Measurements from ENCODE around the gene IGSF11.

GRCh38 chr3:118927449-118927848, 107.2 kb downstream of the IGSF11 start:
- TF ChIP-seq RFX5 (IDR thresholded peaks at IDR 0.05; ENCODE audit: low read depth, low read length) (no peak), RAD21 (IDR thresholded peaks at IDR 0.05; ENCODE audit: low read length) (no peak), POLR2A (IDR thresholded peaks at IDR 0.05; ENCODE audit: low read depth, low read length) (no peak), MAFK (IDR thresholded peaks at IDR 0.05; ENCODE audit: low read depth, low read length) (no peak), CEBPB (IDR thresholded peaks at IDR 0.05; ENCODE audit: low read depth, low read length) (no peak), RCOR1 (IDR thresholded peaks at IDR 0.05; ENCODE audit: insufficient replicate concordance, low read length) (no peak), NFE2L2 (IDR thresholded peaks at IDR 0.05; ENCODE audit: low read depth, low read length) (no peak), FOS (IDR thresholded peaks at IDR 0.05; ENCODE audit: low read depth, low read length) (no peak), MAZ (IDR thresholded peaks at IDR 0.05; ENCODE audit: borderline replicate concordance, low read depth, low read length) (no peak), BHLHE40 (IDR thresholded peaks at IDR 0.05; ENCODE audit: low read depth, low read length) (no peak)
- TF ChIP-seq, protein P1, sequence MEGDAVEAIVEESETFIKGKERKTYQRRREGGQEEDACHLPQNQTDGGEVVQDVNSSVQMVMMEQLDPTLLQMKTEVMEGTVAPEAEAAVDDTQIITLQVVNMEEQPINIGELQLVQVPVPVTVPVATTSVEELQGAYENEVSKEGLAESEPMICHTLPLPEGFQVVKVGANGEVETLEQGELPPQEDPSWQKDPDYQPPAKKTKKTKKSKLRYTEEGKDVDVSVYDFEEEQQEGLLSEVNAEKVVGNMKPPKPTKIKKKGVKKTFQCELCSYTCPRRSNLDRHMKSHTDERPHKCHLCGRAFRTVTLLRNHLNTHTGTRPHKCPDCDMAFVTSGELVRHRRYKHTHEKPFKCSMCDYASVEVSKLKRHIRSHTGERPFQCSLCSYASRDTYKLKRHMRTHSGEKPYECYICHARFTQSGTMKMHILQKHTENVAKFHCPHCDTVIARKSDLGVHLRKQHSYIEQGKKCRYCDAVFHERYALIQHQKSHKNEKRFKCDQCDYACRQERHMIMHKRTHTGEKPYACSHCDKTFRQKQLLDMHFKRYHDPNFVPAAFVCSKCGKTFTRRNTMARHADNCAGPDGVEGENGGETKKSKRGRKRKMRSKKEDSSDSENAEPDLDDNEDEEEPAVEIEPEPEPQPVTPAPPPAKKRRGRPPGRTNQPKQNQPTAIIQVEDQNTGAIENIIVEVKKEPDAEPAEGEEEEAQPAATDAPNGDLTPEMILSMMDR (conservative IDR thresholded peaks at IDR 0.05; ENCODE audit: low read depth, low read length): no peak
- TF ChIP-seq, protein P2, sequence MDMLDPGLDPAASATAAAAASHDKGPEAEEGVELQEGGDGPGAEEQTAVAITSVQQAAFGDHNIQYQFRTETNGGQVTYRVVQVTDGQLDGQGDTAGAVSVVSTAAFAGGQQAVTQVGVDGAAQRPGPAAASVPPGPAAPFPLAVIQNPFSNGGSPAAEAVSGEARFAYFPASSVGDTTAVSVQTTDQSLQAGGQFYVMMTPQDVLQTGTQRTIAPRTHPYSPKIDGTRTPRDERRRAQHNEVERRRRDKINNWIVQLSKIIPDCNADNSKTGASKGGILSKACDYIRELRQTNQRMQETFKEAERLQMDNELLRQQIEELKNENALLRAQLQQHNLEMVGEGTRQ (IDR thresholded peaks at IDR 0.05; ENCODE audit: low read depth, low read length): no peak
